Measurements from ENCODE around the gene ISM1.
A peak's percentile ranks its signal among the peaks of the same experiment; 100 is the strongest.
"Not testable (repeated sequence)": the region's sequence is repeated elsewhere in the genome, so short reads cannot be mapped to it uniquely, and the experiment has no call there.

Gene ISM1

DNA sequence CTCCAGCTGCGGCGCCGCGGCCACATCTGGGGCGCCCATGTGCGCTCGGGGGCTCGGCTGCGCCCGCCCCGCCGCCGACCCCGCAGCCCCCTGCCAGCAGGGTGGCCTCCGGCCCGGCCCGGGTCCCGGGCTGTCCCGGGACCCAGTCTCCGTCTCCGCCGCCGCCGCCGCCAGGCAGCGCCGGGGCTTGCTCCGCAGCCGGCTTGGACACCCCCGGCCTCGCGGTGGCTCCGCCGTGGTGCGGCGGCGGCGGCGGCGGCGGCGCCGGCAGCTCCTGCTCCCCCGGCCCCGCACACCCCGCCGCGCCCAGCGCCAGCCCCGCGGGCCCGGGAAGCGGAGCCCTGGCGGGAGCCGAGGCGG is 219 bp downstream of the ISM1 start:
- no peak for DNase-seq (ENCODE audit: low read depth in 2 of 3, low spot score in 1 of 3)

DNA sequence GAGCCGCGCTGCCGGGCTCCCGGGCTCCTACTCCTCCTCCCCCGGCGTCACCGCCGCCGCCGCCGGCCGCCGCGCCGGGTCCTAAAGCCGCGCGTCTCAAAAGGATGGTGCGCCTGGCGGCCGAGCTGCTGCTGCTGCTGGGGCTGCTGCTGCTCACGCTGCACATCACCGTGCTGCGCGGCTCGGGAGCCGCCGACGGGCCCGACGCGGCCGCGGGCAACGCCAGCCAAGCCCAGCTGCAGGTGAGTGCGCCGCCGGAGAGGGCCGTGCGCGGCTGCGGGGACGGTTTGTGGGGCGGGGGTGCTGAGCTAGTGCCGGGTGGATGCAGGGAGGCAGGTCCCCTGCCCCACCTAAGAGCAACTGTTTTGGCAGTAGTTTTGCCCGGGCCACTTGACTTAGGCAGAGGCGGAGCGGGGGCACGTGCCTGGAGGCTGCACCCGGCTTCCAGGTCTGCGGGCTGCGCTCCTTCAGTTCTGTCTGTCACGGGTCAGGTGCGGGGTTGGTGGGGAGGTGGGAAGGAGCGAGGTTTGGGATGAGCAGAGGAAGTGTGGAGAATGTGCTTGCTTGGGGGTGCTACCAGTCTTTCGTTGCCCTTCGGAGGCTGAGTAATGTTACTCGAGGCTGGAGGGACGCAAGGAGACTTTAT is 722 bp downstream of the ISM1 start:
- peak in 2 of 3 donors; percentile 53 to 59 for DNase-seq (ENCODE audit: low read depth in 2 of 3, low spot score in 1 of 3)

DNA sequence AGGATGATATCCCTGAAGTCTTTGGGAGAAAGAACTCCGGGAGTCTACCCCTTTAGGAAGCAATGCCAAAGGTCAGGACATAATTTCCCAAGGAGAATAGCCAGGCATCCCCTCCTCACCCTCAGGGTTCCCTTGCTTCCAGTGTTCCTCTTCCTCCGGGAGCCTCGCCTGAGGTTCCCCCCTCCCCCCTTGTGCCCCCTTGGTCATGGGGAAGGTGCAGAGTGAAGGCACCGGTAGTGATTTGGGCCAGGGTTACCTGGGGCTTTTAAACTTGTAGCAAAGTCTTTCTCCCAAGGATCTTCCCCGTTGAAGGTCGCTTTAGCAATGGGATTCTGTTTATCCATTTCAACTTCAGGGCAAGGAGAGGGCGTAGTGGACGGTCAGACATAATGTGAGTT is 1.2 kb downstream of the ISM1 start:
- no peak for DNase-seq (ENCODE audit: low read depth in 2 of 3, low spot score in 1 of 3)

DNA sequence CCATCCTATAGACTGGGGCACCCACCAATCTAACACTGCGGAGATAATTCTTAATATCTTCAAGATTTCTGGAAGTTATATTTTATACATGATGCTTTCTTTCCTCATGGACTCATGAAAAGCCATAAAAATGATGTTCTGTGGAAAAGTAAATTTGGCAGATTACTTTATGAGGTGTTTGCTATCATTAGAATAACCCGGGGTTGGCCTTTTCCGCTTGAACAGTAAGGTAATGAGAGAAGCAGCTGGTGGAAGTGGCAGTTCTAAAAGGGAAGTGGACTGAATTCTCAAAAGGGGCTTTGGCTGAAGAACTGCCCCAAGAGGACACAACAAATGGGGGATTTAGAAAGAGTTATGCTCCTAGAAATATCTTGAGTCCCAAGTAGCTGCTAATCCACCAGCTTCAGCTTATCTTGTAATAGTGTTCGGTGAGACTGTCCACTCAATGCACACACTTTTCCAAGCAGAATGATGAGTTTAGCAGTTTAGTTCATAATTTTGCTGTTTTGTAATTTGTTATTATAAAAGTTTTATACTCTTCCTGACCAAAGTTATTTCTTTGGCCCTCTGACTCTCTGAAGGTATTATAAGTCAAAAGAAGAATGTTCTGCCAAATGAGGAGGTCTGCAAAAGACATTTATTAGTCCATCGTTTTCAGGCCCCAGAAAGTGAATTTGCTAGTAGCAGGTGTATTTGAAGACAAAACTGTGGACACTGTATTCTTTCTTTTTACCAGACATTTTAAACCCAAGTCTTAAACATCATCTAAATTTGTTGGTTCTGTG is 2.9 kb downstream of the ISM1 start:
- no peak for DNase-seq (ENCODE audit: low read depth in 2 of 3, low spot score in 1 of 3)

DNA sequence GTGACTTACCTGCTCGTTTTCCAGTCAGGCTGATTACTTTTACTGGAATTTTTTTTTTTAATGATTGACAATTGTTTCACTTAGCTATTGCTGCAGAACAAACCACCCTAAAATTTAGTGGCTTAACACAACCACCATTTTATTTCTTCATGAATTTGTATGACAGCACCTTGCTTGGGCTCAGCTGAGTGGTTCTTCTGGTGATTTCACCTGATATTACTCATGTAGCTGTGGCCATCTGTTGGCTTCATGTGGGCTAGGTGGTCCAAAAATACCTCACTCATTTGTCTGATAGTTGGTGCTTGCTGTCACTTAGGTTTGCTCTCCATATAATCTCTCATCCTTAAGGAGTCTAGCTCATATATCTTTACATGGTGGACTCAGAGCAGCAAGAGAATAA is 5.3 kb downstream of the ISM1 start:
- no peak for DNase-seq (ENCODE audit: low read depth in 2 of 3, low spot score in 1 of 3)

DNA sequence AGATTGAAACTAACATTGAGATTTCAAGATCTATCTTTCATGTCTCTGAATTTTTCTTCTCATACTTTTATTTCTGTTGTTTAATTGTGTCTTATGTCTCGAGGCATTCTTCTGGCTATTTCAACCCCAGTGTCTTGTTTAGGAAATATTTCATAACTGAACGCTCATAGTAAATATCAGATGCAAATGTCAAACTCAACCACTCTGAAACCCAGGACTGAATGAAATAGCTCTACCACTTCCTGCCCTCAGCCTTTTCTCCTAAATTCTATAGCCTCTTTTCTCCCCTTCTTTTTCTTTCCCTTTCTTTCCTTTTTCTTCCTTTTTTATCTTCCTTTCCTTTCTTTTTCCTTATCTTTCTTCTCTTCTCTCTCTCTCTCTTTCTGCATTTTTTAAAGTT is 7.7 kb downstream of the ISM1 start:
- DNase-seq (ENCODE audit: low read depth in 2 of 3, low spot score in 1 of 3): no peak

DNA sequence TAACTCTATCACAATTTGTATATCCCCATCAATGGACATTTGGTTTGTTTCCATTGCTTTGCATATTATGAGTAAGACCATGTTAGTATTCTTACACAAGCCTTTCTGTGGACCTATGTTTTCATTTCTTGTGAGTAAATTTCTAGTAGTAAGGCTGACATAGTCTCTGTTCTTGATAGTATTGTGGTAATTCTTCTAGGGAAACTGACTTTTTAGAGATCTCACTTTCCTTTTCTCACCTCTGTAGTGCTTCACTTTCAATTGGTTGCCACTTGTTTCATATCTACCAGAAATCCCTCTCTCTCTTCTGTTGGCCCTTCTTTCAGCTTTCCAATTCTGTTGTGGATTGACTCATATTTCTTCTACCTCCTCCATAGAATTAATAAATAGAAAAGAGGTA is 8.5 kb downstream of the ISM1 start:
- DNase-seq (ENCODE audit: low read depth in 2 of 3, low spot score in 1 of 3): no peak

DNA sequence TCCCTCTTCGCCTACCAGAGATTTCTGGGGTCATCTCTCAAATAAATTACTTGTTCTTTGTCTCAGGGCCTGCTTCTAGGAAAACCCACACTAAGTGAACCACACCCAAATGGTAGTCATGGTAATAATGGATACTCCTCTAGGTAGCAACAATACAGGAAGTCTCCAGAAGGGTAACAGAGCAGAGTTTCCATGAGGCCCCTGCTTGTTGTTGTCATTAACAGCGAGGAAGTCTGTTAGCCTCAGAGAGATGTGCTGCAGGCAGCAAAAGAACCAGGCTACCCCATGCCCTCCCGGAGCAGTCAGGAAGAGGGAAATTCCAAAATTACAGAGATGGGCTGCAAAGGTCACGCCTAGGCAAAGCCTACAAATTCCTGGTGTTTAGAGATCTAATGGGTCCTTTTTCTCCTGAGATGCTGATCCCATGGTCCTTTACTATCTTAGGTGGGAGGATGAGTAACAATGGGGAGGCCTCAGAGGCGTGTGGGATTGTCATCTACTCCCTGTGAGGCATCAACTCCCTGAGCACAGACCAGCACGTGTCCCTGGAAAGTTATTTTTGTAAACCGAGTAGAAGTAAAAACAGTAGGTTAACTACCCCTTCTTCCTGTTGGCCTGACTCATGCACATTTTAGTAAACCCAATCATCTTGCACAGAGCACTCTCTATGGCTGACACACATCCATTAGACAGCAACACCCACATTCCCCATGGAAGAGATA is 10.1 kb downstream of the ISM1 start:
- peak in 1 of 3 donors; percentile 21 for DNase-seq (ENCODE audit: low read depth in 2 of 3, low spot score in 1 of 3)

DNA sequence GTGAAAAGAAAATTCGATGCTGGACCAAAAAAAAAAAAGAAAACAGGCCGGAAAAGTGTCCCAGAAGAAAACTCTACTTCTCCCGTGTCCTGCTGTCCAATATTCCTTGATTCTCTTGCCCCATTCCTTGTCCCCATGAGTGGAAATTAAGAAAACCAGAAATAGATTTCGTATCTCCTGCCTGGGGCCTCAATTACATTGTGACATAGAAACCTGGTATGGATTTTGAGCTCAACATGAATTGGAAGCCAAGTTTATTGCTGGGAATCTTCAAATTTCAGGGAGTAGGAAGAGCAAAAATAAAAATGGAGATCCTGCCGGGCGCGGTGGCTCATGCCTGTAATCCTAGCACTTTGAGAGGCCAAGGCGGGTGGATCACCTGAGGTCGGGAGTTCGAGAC is 11.9 kb downstream of the ISM1 start:
- no peak for DNase-seq (ENCODE audit: low read depth in 2 of 3, low spot score in 1 of 3)

DNA sequence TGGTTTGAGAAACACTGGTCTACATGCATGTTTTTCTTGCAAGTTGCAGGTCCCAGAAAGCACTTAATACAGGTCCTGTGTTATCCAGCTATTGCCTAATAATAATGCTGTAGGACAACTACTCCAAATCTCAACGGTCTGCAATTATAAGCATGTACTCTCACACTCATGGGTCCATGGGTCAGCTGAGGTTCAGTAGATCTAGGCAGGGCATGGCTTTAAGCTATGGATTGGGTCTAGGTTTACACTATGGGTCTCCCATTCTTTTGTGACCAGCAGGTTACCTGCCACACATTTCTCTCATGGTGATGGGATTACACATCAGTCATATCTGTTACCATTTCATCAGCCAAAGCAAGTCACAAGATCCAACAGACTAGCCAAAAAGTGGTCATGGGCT is 13.9 kb downstream of the ISM1 start:
- DNase-seq (ENCODE audit: low read depth in 2 of 3, low spot score in 1 of 3): no peak

DNA sequence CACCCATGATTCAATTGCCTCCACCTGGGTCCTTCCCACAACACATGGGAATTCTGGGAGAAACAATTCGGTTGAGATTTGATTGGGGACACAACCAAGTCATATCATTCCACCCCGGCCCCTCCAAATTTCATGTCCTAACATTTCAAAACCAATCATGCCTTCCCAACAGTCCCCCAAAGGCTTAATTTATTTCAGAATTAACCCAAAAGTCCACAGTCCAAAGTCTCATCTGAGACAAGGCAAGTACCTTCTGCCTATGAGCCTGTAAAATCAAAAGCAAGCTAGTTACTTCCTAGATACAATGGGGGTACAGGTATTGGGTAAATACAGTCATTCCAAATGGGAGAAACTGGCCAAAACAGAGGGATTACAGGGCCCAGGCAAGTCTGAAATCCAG is 15.3 kb downstream of the ISM1 start:
- DNase-seq (ENCODE audit: low read depth in 2 of 3, low spot score in 1 of 3): not testable (repeated sequence)

DNA sequence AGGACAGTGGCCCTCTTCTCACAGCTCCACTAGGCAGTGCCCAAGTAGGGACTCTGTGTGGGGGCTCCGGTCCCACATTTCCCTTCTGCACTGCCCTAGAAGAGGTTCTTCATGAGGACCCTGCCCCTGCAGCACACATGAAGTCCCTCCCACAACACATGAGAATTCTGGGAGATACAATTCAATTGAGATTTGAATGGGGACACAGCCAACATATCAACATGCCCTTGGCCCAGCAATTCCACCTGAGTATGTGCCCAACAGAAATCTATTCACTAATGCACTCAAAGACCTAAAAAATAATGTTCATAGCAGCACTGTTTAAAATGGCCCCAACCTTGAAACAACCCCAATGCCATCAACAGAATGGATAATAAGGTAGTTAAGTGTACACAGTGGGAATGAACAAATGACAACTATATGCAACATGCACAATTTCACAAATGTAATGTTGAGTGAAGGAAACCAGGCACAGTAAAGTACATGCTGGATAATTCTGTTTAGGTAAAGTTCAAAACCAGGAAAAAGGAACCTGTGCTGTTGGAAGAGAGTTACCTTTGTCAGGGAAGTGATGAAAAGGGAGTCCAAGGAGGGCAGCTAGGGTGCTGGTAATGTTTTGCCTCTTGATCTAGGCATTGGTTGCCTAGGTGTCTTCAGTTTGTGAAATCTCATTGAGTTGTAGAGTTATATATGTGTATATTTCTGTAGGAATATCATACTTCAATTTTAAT is 16.1 kb downstream of the ISM1 start:
- DNase-seq (ENCODE audit: low read depth in 2 of 3, low spot score in 1 of 3): no peak

DNA sequence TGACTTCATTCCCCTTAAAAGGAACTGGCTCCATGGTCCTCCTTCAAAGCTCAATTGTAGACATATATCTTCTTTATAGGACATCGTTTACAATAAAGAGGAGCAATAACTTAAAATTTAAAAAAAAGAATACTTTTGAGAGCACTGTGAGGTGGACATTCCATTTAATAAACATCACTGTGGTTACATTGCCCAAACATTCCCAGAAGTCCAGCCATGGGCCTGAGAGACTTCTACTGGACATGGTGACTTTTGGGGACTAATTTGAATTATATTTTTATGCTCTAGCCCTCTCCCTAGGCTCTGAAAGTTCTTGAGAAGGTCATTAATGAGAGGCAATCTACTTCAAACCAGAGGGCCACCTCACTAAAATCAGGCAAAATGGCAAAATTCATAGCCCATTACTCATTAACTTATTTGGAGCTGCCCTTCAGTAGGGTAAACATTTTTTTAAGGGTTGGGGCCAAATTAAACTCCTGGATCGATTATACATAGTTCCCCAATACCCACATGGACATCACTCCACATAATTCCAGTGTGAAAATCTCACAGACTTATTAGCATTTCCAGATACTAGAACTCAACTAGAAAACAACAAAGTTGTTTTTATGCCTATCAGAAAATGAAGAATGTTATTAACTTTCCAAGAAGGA is 17.1 kb downstream of the ISM1 start:
- no peak for DNase-seq (ENCODE audit: low read depth in 2 of 3, low spot score in 1 of 3)

DNA sequence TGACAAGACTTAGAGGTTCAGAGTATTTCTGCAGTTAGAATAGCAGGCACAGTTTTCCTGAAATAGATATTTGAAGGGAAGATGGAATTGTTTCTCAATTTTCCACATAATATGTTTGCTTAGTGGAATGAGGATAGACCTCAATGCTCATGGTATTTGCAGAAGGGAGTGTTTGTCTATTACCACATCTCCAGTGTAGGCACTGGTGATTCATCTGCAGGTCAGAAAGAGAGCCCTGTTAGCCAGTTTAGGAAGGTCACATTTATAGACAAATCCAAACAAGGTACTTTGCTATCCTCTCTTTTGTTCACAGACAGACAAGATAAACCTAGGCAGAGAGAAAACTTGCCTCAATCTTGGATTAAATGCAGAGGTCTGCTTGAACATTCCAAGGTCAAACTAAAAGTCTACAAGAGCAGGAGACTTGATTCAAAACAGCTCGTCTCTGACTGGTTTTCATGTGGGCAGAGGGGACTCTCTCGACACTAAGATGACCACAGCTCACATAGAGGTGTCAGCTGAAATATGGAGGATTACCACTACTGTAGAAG is 22.8 kb downstream of the ISM1 start:
- no peak for DNase-seq (ENCODE audit: low read depth in 2 of 3, low spot score in 1 of 3)

DNA sequence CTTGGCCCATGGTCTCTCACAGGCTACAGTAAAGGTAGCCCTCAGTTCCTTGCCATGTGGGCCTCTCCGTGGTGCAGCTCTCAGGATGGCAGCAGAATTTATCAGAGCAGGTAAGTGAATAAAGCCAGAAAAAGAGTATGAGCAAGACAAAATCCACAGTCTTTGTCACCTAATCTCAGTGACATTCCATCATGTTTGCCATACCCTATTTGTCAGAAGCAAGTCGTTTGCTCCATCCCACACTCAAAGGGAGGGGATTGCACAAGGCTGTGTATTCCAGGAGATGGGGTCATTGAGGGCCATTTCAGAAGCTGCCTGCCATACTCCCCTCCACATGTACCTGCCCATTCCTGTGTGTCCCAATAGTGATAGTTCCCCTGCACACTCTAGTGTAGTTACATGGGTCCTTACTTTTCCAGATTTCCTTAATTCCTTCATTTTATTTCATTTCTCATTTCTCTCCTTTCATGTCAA is 24.2 kb downstream of the ISM1 start:
- no peak for DNase-seq (ENCODE audit: low read depth in 2 of 3, low spot score in 1 of 3)

DNA sequence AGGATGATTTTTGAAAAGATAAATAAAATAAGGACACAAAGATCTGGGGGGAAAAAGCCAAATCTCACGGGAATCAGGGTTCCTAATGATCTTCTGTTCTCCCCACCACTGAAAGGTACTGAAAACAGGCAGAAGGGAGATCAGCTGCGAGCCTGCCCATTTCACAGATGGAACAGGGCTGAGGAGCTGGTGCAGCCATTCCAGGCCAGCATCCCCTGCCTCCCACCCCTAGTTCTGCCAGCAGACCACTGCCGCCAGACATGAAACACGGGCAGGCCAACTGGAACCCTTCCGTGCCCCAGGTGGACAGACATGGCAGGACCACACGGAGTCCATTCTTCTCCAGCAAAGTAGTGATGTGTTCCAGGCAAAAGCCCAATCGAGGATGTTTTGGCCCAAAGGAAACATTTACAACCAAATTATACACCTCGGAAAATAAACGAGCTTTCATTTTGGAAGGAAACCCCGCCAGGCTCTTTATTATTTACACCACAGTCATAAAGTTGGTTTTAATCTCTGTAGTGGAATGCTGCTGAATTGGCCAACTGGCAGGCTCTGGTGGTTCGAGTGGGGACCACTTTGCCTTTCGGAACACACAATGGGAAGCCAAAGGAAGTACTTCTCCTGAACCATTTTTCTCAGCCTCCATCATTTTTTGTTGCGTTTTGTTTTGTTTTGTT is 28.2 kb downstream of the ISM1 start:
- DNase-seq (ENCODE audit: low read depth in 2 of 3, low spot score in 1 of 3): no peak

DNA sequence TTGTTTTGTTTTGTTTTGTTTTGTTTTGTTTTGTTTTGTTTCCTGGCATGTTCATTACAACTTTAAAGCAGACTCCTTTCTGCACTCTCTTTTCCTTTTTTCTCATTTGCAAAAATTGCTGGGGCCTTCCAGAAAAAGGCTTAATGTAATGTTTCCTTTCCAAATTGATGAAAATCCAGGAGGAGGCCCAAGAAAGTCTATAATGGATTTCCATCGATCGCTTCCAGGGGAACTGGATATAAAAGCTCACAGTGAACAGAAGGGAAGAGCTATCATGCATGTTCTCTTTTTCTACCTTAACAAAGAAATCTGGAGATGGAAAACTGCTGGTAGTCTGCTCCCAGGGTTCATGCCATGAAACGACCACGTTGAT is 28.7 kb downstream of the ISM1 start:
- DNase-seq (ENCODE audit: low read depth in 2 of 3, low spot score in 1 of 3): no peak

DNA sequence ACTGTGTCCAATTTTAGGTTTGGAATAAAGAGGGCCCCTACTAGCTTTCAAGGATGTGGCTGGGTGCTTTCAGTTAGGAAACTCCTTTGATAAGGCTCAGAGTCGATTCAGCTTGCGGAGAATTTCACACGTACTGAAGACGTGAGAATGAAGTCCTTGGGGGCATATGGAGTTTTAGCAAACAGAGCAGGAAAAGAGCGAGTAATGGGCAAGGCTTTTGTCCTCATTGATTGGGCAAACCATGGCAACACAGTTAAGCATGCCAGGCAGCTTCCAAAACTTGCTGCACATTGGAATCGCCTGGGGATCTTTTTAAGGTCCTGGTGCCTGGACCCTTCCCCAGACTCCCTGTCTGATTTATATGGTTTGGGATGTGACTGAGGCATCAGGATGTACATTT is 29.2 kb downstream of the ISM1 start:
- no peak for DNase-seq (ENCODE audit: low read depth in 2 of 3, low spot score in 1 of 3)

DNA sequence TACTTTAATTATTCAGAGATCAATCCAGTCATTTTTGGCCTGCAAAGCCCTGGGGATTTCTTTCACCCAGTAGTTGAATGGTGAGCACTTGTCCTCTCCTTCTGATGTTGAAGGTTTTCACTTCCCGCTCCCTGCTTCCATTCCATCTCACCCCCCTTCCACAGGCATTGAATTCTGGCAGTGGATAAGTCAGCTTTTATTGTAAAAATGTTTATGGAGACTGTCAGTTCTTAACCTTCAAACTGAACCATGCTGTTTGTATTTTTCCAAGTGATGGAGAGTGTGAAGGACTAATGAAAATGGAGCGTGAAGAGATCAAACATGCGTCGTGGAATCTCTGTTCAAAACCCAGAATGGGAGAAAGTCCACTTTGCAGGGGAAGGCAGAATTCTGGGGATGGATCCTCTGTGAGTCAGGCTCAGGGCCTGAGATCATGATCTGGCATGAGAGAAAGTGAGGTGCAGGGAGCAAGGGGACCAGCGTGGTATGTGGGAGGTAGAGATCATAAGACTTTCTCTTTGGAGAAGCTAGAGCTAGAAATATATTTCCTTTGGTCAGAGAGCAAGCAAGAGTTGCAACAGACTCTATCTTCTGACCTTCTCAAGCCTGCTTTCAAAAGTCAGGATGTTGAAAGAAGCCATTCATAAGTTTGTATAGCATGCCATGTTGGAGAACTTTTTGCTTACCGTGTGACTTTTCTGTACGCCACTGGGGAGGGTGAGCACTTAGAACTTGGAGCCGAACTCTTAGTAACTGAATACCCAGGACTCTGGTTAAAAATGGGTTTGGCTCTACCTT is 30.2 kb downstream of the ISM1 start:
- no peak for DNase-seq (ENCODE audit: low read depth in 2 of 3, low spot score in 1 of 3)

Data from stimulated activated CD4-positive, alpha-beta T cell treated with anti-CD3 and anti-CD28 coated beads, Interleukin-12 subunit alpha, Interleukin-12 subunit beta, amount 100 ng/mL, for 48 hours (primary cell).